Activated naive CD4-positive, alpha-beta T cell treated with anti-CD3 and anti-CD28 coated beads, Interleukin-2, amount 10 ng/mL, durations not matched to agents 7 days and 5 days (primary cell): ENCODE results near the gene DCLK1.

Experiments used
- CTCF ChIA-PET: fragments of 350-600 bp; sonication (Branson Sonifier 250); formaldehyde crosslinking; loops from one replicate; lab custom pipeline; 2021; ENCODE audit warnings: antibody characterized with exemption; lab: Charles Lee
- DNase-seq: peaks from one replicate; pipeline ENCODE4 v3.0.0-alpha.2; 2020
- H3K27ac Mint-ChIP-seq: one replicate; pipeline ENCODE4 v1.8.0; 2021; ENCODE audit warnings: mild to moderate bottlenecking, moderate library complexity, mixed read lengths
- H3K27me3 Mint-ChIP-seq: one replicate; pipeline ENCODE4 v1.8.0; 2021; ENCODE audit warnings: mild to moderate bottlenecking, mixed read lengths
- H3K36me3 Mint-ChIP-seq: one replicate; pipeline ENCODE4 v1.8.0; 2021; ENCODE audit warnings: mixed read lengths
- H3K4me1 Mint-ChIP-seq: one replicate; pipeline ENCODE4 v1.8.0; 2021; ENCODE audit warnings: mixed read lengths
- H3K4me3 Mint-ChIP-seq: one replicate; pipeline ENCODE4 v1.8.0; 2021; ENCODE audit warnings: mild to moderate bottlenecking, moderate library complexity, mixed read lengths
- H3K9me3 Mint-ChIP-seq: one replicate; pipeline ENCODE4 v1.8.0; 2021; ENCODE audit warnings: mixed read lengths

Gene DCLK1

DNA sequence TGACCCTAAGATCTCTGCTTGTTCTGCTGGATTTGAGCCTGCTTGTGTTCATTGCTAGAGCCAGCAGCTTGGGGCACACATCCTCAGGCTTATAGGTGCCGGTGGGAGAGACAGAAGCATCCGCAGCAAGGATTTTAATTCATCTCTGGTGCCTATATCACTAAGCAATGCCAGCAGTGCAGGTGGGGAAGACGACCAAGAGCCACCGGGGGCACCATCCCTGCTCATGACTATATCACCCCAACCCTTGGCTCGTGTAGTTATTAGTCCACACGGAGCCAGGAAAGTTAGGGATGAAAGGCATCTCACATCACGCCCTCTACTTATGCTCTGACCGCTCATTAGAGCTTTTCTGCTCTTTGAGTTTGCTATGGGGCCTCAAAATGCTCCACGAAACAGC is 298.2 kb downstream of the DCLK1 start:
- Mint-ChIP-seq H3K4me1 (no peaks in the 10 kb centered on the region), H3K27ac (peak overlapping the region; percentile 37), H3K36me3 (no peaks in the 10 kb centered on the region), H3K4me3 (no peak overlapping the region), H3K9me3 (no peaks in the 10 kb centered on the region), H3K27me3 (no peaks in the 10 kb centered on the region)
- no peak for DNase-seq
- CTCF ChIA-PET, result interaction anchor here (1.3 kb wide), 1 partner anchor 15 kb away, joined by 4 read pairs; no protein-coding TSS in a partner anchor

DNA sequence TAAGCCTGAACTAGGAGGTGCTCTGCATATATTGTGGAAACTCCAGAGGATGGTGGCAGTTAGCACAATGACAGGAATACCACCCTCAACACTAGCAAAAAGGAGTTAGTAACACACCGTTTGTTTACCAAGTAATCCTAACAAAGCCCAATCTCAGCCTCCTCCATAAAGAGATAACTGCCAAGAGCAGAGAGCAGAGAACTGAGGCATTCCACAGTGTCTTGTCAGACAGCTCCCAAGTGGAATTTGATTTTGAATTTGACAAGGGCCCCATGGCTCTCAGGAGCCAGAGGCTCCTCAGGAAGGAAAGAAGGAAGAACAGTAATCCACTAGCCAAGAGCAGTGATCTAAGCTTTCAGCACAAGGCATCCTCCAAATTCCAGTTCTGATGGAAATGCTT is 298.6 kb downstream of the DCLK1 start:
- DNase-seq, result no peak
- H3K4me1 Mint-ChIP-seq, result no peaks in the 10 kb centered on the region
- H3K36me3 Mint-ChIP-seq, result no peaks in the 10 kb centered on the region
- CTCF ChIA-PET, result interaction anchor here (1.3 kb wide), 1 partner anchor 14 kb away, joined by 4 read pairs; no protein-coding TSS in a partner anchor
- no peak overlapping the region for H3K27ac Mint-ChIP-seq
- no peaks in the 10 kb centered on the region for H3K27me3 Mint-ChIP-seq
- H3K4me3 Mint-ChIP-seq, result no peak overlapping the region
- H3K9me3 Mint-ChIP-seq, result no peaks in the 10 kb centered on the region

DNA sequence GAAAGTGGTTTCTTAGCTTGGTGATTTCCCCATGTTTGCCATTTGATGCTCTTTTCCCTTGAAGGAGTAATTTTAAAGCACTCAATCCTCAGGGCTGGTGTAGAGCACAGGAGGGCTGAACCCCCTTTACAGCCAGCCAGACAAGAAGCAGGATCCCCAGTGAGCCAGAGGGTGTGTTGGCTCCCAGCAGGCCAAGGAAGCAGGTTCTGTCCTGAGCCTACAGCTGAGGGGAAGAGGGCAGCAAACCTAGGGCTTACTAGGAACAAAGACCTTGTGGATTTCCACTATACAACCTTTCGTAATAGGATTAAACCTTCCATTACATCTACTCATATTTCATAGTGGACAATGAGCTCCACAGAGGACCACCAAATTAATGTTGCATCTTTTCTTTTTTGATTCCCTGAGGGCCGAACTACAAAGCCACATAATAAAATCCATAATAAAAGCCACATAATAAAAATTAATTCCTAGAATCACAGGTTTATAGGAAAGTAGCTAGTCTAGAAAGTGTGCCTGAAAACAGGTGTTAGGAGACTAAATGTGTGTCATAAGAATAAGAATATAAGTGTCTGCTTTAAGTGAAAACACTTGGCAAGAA is 300.2 kb downstream of the DCLK1 start:
- no peaks in the 10 kb centered on the region for H3K36me3 Mint-ChIP-seq
- no peaks in the 10 kb centered on the region for H3K27me3 Mint-ChIP-seq
- CTCF ChIA-PET, result interaction anchor here (1.0 to 1.4 kb wide), 2 partner anchors 11 to 13 kb away, joined by 3 to 4 read pairs; no protein-coding TSS in a partner anchor
- no peak overlapping the region for H3K4me3 Mint-ChIP-seq
- H3K27ac Mint-ChIP-seq, result no peak overlapping the region
- no peaks in the 10 kb centered on the region for H3K4me1 Mint-ChIP-seq
- DNase-seq, result no peak
- H3K9me3 Mint-ChIP-seq, result no peaks in the 10 kb centered on the region

DNA sequence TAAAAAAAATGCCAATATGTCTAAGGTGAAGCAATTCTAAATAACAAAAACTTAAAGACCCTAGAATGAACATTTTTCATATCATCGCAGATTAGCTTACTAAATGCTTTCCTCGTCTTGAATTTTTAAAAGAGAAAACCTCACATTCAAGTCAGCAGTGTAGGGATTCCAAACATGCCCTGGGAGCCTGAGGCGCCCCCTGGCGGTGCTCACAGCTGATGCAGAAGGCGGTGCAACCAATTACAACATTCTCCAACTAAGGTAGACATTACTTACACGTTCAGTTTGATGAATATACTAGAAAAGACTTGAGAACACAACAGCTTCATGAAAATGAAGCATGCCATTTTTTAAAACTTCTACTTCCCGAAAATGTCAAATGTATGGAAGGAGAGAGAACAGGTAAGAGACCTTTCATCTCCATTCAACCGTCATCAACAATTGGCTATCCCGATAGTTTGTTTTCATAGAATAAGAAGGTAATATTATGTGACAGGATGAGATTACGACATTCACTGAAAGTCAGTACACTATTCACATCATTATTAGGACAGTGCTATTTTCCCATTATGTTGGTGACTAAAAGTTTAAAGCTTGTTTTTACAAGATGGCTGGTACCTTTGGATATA is 304.4 kb downstream of the DCLK1 start:
- Mint-ChIP-seq H3K4me1 (no peaks in the 10 kb centered on the region), H3K9me3 (no peaks in the 10 kb centered on the region), H3K36me3 (no peaks in the 10 kb centered on the region), H3K27me3 (peaks cover 4% of the 10 kb centered on the region), H3K27ac (no peak overlapping the region), H3K4me3 (no peak overlapping the region)
- CTCF ChIA-PET, result no interaction called here
- DNase-seq, result no peak

DNA sequence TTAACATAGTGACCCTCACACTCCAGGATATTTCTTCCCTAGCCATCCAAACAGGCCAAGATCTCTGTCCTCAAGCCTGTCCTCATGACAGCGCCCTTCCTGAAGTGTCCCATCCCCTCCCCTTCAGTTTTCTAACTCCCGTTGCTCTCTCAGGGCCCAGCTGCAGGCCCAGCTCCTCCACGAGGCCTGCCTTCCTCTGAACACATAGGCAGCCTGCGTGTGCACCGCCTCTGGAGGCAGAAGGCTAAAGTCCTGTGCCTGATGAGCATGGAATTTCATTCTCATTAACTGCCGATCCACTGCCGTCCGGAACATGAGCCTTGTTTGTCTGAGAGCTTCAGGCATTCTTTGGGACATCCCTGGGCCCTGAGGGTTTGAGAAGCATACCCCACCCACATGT is 306.4 kb downstream of the DCLK1 start:
- no peaks in the 10 kb centered on the region for H3K36me3 Mint-ChIP-seq
- no peak for DNase-seq
- no peaks in the 10 kb centered on the region for H3K9me3 Mint-ChIP-seq
- H3K27ac Mint-ChIP-seq, result no peak overlapping the region
- peaks cover 4% of the 10 kb centered on the region for H3K27me3 Mint-ChIP-seq
- H3K4me3 Mint-ChIP-seq, result no peak overlapping the region
- CTCF ChIA-PET, result no interaction called here
- H3K4me1 Mint-ChIP-seq, result no peaks in the 10 kb centered on the region

DNA sequence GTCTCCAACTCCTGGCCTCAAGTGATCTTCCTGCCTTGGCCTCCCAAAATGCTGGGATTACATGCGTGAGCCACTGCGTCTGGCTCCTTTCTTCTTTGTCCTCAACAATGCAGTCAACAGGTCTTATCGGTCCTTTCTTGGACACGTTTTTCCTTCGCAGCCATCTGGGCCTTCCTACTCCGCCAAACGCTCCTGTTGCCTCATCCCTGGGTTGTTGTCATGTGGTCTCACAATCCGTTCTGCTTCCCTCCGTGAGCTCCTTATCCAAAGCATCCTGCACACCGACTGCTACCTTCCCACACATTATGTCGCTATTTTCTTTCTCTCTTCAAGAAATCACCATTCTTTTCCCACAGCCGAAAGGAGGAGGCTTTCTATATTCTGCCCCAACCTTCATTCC is 306.8 kb downstream of the DCLK1 start:
- no peaks in the 10 kb centered on the region for H3K9me3 Mint-ChIP-seq

DNA sequence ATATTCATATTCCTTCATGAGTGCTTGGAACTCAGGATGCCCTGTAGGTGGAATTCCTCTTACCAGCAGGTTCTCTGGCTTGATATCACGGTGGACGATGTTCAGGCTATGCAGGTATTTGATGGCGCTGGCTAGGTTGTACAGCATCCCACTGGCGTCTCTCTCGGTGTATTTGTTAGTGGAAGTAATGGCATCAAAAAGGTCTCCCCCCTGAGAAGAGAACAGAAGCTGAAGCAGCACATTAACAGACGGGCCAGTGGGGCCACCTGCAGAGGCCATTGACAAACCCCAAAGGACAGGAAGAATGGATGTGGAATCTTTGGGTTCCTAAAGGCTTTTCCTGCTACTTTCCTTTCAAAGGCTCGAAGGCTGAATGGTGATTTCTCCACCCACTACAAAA is 308.5 kb downstream of the DCLK1 start:
- H3K36me3 Mint-ChIP-seq, result no peaks in the 10 kb centered on the region
- peaks cover 4% of the 10 kb centered on the region for H3K27me3 Mint-ChIP-seq
- no peak overlapping the region for H3K4me3 Mint-ChIP-seq
- H3K27ac Mint-ChIP-seq, result no peak overlapping the region
- no peaks in the 10 kb centered on the region for H3K4me1 Mint-ChIP-seq
- CTCF ChIA-PET, result no interaction called here
- no peaks in the 10 kb centered on the region for H3K9me3 Mint-ChIP-seq
- no peak for DNase-seq

More for the DNA sequence above, 306.8 kb downstream of the DCLK1 start:
- CTCF ChIA-PET, result no interaction called here
- no peak overlapping the region for H3K27ac Mint-ChIP-seq
- DNase-seq, result no peak
- peaks cover 4% of the 10 kb centered on the region for H3K27me3 Mint-ChIP-seq
- no peaks in the 10 kb centered on the region for H3K36me3 Mint-ChIP-seq
- H3K4me1 Mint-ChIP-seq, result no peaks in the 10 kb centered on the region
- H3K4me3 Mint-ChIP-seq, result no peak overlapping the region

DNA sequence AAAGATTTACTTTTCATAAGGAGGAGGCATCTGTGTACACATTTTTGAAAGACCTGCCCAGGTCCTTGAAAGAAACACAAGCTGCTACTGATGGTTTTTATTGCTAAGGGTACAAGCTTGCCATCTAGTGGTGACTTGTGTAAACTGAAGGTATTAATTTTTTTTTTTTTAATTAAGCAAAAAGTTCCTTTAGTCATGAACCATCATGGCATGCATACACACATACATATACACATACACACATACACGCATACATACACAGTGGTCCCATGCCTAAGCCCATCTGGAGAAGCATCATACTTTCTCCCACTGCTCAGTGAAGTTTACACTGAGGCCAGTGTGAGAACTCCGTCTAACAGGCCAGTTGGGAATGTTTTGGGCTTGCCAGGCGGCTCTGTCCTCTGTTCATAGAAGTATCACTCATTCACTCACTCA is 312.5 kb downstream of the DCLK1 start:
- no peaks in the 10 kb centered on the region for H3K4me1 Mint-ChIP-seq
- no peak overlapping the region for H3K4me3 Mint-ChIP-seq
- CTCF ChIA-PET, result interaction anchor here (0.6 to 1.7 kb wide), 3 partner anchors 12 to 15 kb away, joined by 3 to 5 read pairs (median 4); no protein-coding TSS in a partner anchor
- no peaks in the 10 kb centered on the region for H3K36me3 Mint-ChIP-seq
- H3K9me3 Mint-ChIP-seq, result no peaks in the 10 kb centered on the region
- peaks cover 4% of the 10 kb centered on the region for H3K27me3 Mint-ChIP-seq
- no peak overlapping the region for H3K27ac Mint-ChIP-seq
- DNase-seq, result no peak

DNA sequence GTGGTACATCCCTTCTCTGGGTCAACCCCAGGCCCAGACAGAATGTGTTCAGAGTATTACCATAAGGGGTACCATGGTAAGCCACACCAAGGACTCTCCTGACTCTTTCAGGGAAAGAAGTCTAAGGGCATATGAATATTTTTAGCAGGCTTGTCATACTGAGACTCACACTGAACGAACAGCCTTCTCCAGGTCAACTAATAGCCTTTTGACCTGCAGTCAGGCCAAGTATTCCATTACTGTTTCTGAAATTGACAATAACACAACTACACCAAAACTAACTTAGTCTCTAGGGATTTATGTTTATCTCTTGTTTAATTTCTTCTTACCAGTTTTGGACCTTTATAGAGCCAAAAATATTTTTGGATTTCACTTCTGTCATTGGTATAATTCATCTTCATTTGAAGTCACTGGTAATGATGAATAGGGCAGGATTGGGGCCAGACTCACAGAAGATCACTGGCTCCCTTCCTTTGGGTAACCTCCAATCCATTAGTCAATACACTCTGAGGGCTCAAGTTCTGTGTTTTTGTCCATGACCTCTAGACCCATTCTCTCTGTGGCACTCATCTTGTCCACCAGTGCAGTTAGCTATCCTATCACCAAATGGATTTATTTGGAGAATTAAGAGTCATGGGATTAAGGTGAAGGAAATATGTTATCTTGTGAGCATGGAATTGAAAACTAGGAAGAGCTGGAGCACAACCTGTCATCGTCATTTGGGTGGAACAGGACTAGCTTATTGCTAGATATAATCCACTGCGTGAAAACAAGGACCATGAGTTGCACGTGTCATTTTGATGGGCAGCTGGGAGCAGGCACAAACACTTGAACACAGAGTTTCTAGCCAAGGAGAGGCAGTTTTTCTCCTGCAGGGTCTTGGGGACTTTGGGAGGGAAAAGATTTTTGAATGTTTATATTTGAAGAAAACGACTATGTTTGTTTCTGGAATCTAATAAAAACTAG is 313.3 kb downstream of the DCLK1 start:
- CTCF ChIA-PET, result interaction anchor here (0.6 to 1.7 kb wide), 3 partner anchors 12 to 15 kb away, joined by 3 to 5 read pairs (median 4); no protein-coding TSS in a partner anchor
- Mint-ChIP-seq H3K4me3 (no peak overlapping the region), H3K36me3 (no peaks in the 10 kb centered on the region), H3K27me3 (peaks cover 4% of the 10 kb centered on the region), H3K9me3 (no peaks in the 10 kb centered on the region), H3K4me1 (no peaks in the 10 kb centered on the region), H3K27ac (no peak overlapping the region)
- no peak for DNase-seq

DNA sequence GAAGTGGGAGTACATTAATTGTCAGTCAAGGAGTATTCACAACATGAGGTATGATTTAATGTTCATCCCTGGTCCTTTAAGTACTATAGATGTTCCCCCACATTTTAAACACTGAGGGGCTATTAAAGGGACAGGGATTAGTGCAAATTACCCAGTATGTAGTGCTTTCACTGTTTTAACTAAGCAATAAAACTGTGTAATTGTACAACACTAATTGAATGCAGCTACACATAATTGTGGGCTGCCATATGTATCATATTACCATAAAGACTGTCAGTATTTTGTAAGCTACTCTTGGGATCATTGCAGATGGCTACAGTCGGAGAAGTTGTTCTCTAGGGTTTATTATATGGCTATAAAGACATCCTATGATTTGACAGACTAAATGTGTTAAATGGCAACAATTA is 316.6 kb downstream of the DCLK1 start:
- no peaks in the 10 kb centered on the region for H3K36me3 Mint-ChIP-seq
- no peak overlapping the region for H3K27ac Mint-ChIP-seq
- DNase-seq, result no peak
- H3K4me3 Mint-ChIP-seq, result no peak overlapping the region
- H3K4me1 Mint-ChIP-seq, result no peaks in the 10 kb centered on the region
- H3K9me3 Mint-ChIP-seq, result no peaks in the 10 kb centered on the region
- no peaks in the 10 kb centered on the region for H3K27me3 Mint-ChIP-seq
- CTCF ChIA-PET, result no interaction called here

DNA sequence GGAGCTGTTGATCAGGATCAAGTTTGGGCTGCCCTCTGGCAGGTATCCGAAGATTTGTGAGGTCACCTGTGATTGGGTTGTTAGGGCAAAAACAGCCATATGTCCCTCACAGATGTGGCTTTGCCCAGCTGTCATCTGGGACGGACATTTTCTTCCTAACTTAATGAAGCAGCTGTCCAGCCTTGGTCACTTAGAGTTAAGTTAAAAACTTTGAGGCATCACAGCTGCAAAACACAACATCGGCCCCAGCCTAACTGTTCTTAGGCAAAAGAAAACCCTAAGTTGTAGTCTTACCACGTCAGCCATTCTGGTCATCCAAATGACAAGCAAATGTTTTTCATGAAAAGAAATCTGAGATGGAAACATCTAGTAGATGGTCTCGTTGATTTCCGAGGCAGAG is 318.4 kb downstream of the DCLK1 start:
- Mint-ChIP-seq H3K36me3 (no peaks in the 10 kb centered on the region), H3K9me3 (no peaks in the 10 kb centered on the region), H3K27ac (no peak overlapping the region), H3K4me3 (no peak overlapping the region), H3K27me3 (no peaks in the 10 kb centered on the region), H3K4me1 (no peaks in the 10 kb centered on the region)
- no peak for DNase-seq
- CTCF ChIA-PET, result no interaction called here

DNA sequence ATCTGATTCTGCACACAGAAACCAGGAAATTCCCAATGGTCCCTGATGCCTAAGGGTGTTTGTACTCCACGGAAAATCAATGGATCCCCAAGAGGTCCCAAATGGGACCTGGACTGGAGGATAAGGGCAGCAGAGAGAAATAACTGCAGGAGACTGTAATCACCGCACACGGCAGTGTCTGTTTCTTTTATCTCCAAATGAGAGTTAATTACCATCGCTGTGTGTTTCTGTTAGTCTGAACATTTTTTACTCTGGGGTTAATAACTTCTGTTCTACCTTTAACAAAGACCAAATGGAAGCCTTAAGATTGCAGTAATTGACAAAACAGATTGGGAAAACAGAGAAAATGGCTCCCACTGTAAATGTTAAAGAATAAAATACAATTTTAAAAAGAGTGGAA is 320.9 kb downstream of the DCLK1 start:
- no peak for DNase-seq
- Mint-ChIP-seq H3K27ac (no peak overlapping the region), H3K36me3 (no peaks in the 10 kb centered on the region), H3K9me3 (no peaks in the 10 kb centered on the region), H3K4me1 (no peaks in the 10 kb centered on the region), H3K27me3 (no peaks in the 10 kb centered on the region), H3K4me3 (no peak overlapping the region)
- CTCF ChIA-PET, result no interaction called here

DNA sequence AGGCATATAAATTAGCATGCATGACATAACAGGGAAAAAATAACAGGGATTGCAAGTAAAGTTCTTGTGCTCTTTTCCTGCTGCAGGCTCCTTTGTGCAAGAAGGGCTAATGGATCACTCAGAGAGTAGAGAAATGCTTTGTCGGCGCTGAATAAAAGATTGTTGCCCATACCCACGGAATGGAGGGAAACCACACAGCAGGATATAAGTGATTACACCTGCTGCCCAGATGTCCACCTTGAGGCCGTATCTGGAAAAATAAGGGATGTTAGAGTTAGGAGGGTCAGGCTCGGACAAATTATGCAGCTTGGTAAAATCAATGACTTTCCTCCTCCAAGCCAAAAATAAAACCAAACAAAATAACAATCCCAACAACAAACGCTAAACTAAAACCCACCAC is 322.3 kb downstream of the DCLK1 start:
- CTCF ChIA-PET, result no interaction called here
- no peak overlapping the region for H3K4me3 Mint-ChIP-seq
- H3K27me3 Mint-ChIP-seq, result no peaks in the 10 kb centered on the region
- no peaks in the 10 kb centered on the region for H3K4me1 Mint-ChIP-seq
- H3K27ac Mint-ChIP-seq, result no peak overlapping the region
- DNase-seq, result no peak
- H3K36me3 Mint-ChIP-seq, result no peaks in the 10 kb centered on the region
- no peaks in the 10 kb centered on the region for H3K9me3 Mint-ChIP-seq

DNA sequence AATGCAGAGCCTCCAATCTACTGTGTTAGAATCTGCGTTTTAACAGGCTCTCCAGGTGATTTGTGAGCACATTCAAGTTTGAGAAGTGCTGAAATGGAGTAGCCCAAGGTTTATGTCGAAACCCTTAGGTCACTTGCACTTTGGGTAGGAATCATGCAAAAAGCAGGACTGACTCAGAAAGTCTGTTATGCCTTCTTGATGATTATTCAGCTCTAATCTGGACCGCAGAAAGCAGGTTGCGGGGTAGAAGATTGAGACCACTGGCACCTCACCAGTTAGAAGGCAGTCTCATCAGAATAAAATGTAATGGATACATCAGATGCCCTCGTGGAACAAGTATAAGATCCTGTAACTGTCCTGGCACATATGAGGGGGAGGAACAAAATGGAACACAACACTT is 326.3 kb downstream of the DCLK1 start:
- H3K36me3 Mint-ChIP-seq, result no peaks in the 10 kb centered on the region
- H3K4me3 Mint-ChIP-seq, result no peak overlapping the region
- no peak overlapping the region for H3K27ac Mint-ChIP-seq
- no peaks in the 10 kb centered on the region for H3K9me3 Mint-ChIP-seq
- no peaks in the 10 kb centered on the region for H3K4me1 Mint-ChIP-seq
- H3K27me3 Mint-ChIP-seq, result no peaks in the 10 kb centered on the region
- DNase-seq, result no peak
- CTCF ChIA-PET, result no interaction called here
